ENCODE results near the gene TRAF3IP1. TPM values are rescaled to one million over a fixed set of nuclear protein-coding genes. Genes with fewer than 3 reads are reported as not detected.

TRAF3IP1 gene
- total and polyA plus RNA-seq, 4 donors, result 4.0 to 9.1 (median 4.6) TPM

- no peak for DNase-seq (ENCODE audit: low spot score)
- peak overlapping the region; percentile 61 to 78 for H3K27ac ChIP-seq (ENCODE audit: low read depth in 1 of 2, low read length in 2 of 2)
- no peaks in the 10 kb centered on the region for H3K9me3 ChIP-seq (ENCODE audit: control insufficient read depth in 4 of 4, low read length in 3 of 4)
- no peak overlapping the region for H3K9ac ChIP-seq (ENCODE audit: low read depth in 1 of 2, low read length in 2 of 2)
- H3K4me1 ChIP-seq (ENCODE audit: control insufficient read depth in 4 of 4, insufficient read depth in 4 of 4, low read length in 3 of 4), result peaks cover 9 to 48% (median 36%) of the 10 kb centered on the region in 4 donors
- no peaks in the 10 kb centered on the region for H3K27me3 ChIP-seq (ENCODE audit: control insufficient read depth in 4 of 4, insufficient read depth in 4 of 4, low read length in 3 of 4)
- TF ChIP-seq, protein P1, sequence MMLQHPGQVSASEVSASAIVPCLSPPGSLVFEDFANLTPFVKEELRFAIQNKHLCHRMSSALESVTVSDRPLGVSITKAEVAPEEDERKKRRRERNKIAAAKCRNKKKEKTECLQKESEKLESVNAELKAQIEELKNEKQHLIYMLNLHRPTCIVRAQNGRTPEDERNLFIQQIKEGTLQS (IDR thresholded peaks at IDR 0.05), result no peak
- no peak for TF ChIP-seq FOXA2 (IDR thresholded peaks at IDR 0.05)
- no peak for TF ChIP-seq TAF1 (conservative IDR thresholded peaks at IDR 0.05)
- no peak for TF ChIP-seq MAX (IDR thresholded peaks at IDR 0.05)
- TF ChIP-seq FOXA1 (IDR thresholded peaks at IDR 0.05), result no peak
- TF ChIP-seq HNF4G (IDR thresholded peaks at IDR 0.05), result no peak
- TF ChIP-seq REST (IDR thresholded peaks at IDR 0.05), result peak; percentile 43
- peak in 1 of 2 donors; percentile 19 for TF ChIP-seq RAD21 (IDR thresholded peaks at IDR 0.05)
- no peak for TF ChIP-seq NR2F2 (IDR thresholded peaks at IDR 0.05)
- TF ChIP-seq JUND (IDR thresholded peaks at IDR 0.05), result no peak
- no peak for TF ChIP-seq ZBTB33 (IDR thresholded peaks at IDR 0.05)
- TF ChIP-seq YY1 (IDR thresholded peaks at IDR 0.05), result no peak
- TF ChIP-seq HNF4A (conservative IDR thresholded peaks at IDR 0.05), result peak in 1 of 2 donors; percentile 33
- no peak for TF ChIP-seq EGR1 (IDR thresholded peaks at IDR 0.05; ENCODE audit: low read depth in 2 of 2)
- TF ChIP-seq GABPA (IDR thresholded peaks at IDR 0.05 in 1 of 2, conservative IDR thresholded peaks at IDR 0.05 in 1 of 2), result no peak
- TF ChIP-seq, protein P2, sequence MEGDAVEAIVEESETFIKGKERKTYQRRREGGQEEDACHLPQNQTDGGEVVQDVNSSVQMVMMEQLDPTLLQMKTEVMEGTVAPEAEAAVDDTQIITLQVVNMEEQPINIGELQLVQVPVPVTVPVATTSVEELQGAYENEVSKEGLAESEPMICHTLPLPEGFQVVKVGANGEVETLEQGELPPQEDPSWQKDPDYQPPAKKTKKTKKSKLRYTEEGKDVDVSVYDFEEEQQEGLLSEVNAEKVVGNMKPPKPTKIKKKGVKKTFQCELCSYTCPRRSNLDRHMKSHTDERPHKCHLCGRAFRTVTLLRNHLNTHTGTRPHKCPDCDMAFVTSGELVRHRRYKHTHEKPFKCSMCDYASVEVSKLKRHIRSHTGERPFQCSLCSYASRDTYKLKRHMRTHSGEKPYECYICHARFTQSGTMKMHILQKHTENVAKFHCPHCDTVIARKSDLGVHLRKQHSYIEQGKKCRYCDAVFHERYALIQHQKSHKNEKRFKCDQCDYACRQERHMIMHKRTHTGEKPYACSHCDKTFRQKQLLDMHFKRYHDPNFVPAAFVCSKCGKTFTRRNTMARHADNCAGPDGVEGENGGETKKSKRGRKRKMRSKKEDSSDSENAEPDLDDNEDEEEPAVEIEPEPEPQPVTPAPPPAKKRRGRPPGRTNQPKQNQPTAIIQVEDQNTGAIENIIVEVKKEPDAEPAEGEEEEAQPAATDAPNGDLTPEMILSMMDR (IDR thresholded peaks at IDR 0.05; ENCODE audit: low read depth, low read length, missing input control), result no peak
- TF ChIP-seq RXRA (IDR thresholded peaks at IDR 0.05), result peak; percentile 21 to 40
- peak; percentile 59 for TF ChIP-seq SP1 (IDR thresholded peaks at IDR 0.05)
- no peaks in the 10 kb centered on the region for H3K36me3 ChIP-seq (ENCODE audit: control insufficient read depth in 4 of 4, insufficient read depth in 3 of 4, low read depth in 1 of 4, low read length in 3 of 4)
- no peak overlapping the region for H3K4me3 ChIP-seq (ENCODE audit: low read depth in 1 of 3, low read length in 3 of 3)
- WGBS, result 31% methylated on average over 7 of the region's 7 CpGs
Observed at GRCh38 chr2:238299803-238300202, 20.5 kb upstream of the TRAF3IP1 start.

Data from liver (tissue), 9 donors.